ENCODE data around the gene MEX3C.

The MEX3C gene

GRCh38 chr18:51191128-51191717 is 6.3 kb downstream of the MEX3C start:
- no peak for DNase-seq (ENCODE audit: low read depth)

DNA sequence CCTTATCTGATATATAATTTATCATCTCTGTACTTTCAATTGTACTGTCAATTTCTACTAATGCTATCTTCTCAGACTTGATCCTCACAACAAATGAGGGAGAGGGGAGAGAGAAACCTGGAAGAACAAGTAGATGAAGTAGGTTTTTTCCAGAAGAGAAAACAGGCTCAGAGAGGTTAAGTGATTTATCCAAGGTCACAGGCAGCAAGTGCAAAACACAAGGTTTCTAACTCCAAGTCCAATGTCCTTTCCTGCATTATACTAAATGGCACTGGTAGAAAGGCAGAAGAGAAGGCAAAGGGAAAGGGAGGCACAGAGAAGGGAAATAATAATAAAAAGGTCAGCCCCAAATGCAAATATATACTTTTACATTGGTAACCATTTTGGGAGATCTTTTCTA is 7.5 kb downstream of the MEX3C start:
- no peak for DNase-seq (ENCODE audit: low read depth)

- no peak for DNase-seq (ENCODE audit: low read depth)
Measured at GRCh38 chr18:51188024-51188701, 9.3 kb downstream of the MEX3C start.

- DNase-seq (ENCODE audit: low read depth) = no peak
Measured at GRCh38 chr18:51185075-51185474, 12.4 kb downstream of the MEX3C start.

GRCh38 chr18:51184091-51184457 is 13.4 kb downstream of the MEX3C start:
- DNase-seq (ENCODE audit: low read depth) = no peak

DNA sequence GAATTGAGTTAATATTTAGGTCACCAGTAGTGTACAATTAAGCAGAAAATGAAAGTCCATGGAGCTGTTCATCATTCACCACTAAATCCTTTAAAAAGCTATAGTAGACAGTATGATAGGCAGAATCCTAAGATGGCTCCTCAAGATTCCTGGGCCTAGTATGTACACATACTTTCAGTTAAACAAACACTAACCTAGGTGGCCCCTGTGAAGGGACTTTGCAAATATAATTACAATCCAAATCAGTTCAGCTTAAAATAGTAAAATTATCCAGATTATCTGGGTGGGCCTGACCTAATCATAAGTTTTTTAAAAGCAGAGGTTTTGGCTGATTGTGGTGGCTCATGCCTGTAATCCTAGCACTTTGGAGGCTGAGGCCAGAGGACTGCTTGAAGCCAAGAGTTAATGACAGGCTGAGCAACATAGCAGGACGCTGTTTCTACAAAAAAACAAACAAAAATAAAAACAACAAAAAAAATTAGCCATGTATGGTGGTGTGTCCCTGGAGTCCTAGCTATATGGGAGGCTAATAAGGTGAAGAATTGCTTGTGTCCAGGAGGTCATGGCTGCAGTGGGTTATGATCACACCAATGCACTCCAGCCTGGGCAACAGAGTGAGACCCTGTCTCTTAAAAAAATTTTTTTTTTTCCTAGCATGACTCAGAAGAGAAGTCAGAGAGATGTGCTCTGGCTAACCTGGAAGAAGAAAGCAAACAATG is 13.9 kb downstream of the MEX3C start:
- DNase-seq (ENCODE audit: low read depth) = no peak

- DNase-seq (ENCODE audit: low read depth) = no peak
Measured at GRCh38 chr18:51182824-51183223, 14.7 kb downstream of the MEX3C start.

DNA sequence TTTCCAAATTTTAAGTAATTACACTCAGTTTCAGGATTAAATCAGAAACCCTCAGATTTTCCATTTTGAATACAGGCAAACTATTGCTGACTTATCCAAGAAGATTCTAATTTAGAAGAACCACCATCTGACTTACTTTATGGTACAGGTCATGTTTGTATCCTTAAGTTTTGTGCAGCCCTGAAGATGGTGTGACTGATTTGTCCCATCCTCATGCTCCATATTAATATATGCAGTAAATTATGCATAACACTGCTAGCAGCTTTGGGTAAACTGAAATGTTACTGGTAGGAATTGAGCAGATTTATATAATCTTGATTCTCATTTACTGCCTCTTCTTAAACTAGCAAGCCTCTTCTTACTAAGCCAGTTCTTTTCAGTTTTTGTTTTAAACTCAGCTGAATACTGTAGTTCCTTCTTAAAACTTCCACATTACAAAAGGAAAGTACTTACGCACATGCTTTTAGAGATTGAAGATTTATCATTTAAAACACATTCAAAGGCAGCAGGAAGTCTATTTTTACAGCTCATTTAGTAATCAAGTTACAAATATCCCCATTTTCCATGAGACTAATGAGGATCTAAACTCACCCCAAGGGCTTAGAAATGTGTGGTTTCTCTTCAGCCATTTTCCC is 25.7 kb downstream of the MEX3C start:
- no peak for DNase-seq (ENCODE audit: low read depth)

DNA sequence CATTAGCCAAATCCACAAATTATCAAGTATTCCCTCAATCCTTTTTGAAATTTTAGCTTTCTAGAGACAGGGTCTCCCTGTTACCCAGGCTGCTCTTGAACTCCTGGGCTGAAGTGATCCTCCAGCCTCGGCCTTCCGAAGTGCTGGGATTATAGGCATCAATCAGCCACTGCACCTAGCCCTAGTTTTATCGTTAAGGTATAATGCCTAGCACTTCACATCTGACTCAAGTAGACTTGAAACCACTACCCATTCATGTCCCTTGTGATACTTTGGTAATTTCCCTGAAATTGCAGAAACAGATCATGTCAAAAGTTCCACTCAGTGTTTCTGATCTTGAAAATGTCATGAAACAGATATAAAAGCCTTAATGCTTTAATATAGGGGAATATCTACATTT is 26.3 kb downstream of the MEX3C start:
- DNase-seq (ENCODE audit: low read depth) = no peak

- no peak for DNase-seq (ENCODE audit: low read depth)
Measured at GRCh38 chr18:51170664-51171063, 26.8 kb downstream of the MEX3C start.

GRCh38 chr18:51169731-51170130 is 27.8 kb downstream of the MEX3C start:
- DNase-seq (ENCODE audit: low read depth) = no peak

DNA sequence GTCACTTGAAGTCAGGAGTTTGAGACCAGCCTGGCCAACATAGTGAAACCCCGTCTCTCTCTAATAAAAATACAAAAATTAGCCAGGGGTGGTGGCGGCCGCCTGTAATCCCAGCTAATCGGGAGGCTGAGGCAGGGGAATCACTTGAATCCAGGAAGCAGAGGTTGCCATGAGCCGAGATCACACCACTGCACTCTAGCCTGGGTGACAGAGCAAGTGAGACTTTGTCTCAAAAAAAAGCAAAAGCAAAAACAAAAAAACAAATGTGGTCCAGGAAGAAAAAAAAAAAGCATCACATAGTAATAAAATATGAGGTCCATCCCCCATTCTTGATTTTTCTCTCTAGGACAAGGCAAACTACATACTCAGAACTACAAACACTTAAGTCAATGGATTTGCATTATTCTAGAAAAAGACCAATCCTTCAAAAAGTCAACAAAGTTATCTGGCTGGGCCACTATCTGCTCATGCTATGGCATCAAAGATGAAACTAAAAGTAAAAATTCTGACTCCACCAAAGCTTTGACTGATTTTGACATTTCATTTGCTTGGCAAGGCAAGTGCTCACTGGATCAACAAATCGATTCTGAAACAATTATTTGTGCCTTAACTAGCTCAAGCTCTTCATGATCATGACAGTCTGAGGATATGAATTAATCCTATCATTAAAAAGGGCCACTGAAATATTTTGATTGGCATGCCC is 28.4 kb downstream of the MEX3C start:
- no peak for DNase-seq (ENCODE audit: low read depth)

DNA sequence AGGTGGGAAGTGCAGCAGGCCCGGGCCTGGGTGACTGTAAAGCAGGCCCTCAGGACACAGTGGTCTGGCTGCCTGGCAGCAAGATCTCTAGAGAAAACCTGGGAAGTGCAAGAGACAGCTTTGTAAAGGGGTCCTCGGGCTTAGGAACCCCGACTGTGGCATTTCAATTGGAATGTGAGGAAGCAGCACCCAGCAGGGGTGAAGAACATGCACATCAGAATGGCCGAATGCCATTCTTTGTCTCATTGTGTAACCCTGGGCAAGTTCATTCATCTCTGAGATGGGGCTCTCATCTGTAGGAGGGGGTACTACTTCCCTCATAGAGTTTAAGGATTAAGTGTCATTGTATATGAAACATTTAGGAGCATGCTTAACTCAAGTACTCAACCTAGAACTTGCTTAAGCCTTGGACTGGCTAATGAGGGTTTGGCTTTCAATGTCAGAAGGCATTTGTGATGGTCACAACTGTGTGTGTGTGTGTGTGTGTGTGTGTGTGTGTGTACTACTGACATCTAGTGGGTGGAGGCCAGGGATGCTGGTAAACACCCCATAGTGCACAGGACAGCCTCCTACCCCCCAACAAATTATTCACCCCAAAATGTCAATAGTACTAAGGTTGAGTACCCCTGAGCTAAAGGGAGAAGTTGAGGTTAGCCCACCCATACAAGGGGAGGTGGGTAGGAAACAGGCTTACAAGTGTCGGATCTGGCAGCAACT is 29.3 kb downstream of the MEX3C start:
- DNase-seq (ENCODE audit: low read depth) = no peak

DNA sequence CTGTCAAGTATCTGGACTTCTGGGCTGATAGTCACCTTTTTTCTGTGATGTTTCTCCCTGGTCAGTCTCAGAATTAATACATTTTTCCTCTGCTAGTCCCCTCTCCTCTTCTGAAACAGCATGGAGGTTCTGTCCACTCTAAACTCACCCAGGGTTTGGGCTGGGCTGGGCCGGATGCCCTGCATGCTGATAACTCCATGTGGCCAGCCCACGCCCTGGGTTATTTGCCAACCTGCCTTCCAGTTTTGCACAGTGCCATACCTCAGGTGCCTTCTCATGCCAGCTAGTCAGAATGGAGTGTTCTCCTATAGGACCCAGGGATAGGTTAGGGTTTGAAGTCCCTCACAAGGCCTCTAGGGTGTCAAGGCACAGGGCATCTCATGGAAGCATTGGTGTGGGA is 32.2 kb downstream of the MEX3C start:
- no peak for DNase-seq (ENCODE audit: low read depth)

- no peak for DNase-seq (ENCODE audit: low read depth)
Measured at GRCh38 chr18:51164761-51165281, 32.7 kb downstream of the MEX3C start.

DNA sequence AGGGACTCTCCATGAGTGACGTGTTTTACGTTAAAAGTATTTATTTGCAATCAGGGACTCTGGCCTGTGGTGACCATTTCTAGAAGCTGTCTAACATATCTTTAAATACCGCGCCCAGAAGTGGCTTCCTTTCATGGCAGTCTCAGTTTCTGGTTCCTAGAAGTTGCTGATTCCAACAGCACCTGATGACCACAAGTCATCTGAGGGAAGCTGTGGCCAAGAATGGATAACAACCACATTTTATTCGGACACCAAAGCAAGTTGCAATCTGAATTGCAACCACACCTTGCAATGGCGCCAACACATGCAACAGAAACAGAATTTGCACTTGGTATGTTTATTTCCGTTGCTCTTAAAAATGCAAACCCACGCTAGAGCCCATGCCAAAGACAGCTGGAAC is 33.1 kb downstream of the MEX3C start:
- DNase-seq (ENCODE audit: low read depth) = no peak

DNA sequence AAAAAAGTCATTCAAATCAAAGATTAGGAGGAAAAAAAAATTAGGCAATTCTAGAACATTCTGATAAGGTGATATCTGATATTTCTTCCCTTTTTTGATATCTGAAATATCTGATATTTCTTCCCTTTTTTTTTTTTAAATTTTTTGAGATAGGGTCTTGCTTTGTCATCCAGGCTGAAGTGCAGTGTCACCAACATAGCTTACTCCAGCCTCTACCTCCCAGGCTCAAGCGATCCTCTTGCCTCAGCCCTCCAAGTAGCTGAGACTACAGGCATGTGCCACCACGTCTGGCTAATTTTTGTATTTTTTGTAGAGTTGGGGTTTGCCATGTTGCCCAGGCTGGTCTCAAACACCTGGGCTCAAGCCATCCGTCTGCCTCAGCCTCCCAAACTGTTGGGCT is 33.9 kb downstream of the MEX3C start:
- no peak for DNase-seq (ENCODE audit: low read depth)

DNA sequence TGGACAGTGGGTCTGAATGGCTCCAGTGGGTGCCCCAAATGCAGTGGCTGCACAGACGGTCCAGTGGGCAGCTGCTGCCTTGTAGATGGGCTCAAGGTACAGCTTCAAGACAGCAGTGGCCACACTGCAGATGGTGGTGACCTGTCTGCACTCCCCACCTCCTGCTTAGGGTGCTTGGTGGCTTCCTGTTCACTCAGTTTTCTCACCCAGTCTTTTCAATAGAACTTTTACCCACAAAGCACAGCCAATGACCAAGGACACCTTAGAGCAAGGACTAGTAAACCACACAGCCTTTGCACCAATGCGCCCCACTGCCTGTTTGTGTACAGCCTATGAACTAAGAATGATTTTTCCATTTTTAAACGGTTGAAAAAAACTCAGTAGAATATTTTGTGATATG is 34.9 kb downstream of the MEX3C start:
- no peak for DNase-seq (ENCODE audit: low read depth)

DNA sequence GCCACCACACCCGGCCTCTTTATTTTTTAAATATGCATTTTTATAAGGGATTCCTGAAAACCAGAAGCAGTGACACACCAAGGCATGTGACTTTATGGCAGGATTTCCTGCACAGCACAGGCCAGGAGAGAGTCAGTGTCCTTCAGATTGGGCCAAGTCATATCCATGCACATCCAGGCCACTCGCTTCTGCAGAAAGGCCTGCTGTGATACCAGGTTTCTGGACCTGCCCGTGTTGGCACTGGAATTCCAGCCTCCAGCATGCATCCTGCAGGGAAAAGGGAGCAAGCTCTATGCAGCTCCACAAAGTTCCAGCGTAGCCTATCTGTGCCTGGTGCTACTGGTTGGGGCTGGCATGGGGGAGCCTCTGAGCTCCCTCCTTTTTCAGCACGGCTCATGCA is 36.8 kb downstream of the MEX3C start:
- DNase-seq (ENCODE audit: low read depth) = no peak

DNA sequence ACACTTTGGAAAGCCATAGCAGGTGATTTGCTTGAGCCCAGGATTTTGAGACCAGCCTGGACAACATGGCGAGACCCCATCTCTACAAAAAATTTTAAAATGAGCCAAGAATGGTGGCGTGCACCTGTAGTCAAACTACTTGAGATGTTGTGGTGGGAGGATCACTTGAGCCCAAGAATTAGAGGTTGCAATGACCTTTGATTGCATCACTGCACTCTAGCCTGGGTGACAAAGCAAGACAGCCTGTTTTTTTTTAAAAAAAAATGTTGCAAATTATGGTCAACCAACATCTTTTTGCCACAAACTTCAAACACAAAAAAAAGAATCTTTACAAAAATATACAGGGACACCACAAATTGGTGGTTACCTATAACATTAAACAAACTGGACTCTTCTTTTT is 40.3 kb downstream of the MEX3C start:
- DNase-seq (ENCODE audit: low read depth) = no peak

- DNase-seq (ENCODE audit: low read depth) = no peak
Measured at GRCh38 chr18:51154431-51155063, 42.9 kb downstream of the MEX3C start.

Data from T follicular helper cell (primary cell).